Peyer's patch (tissue), 4 donors: ENCODE results near the gene NOP56. TPM values are rescaled to one million over a fixed set of nuclear protein-coding genes. Genes with fewer than 3 reads are reported as not detected.

Source experiments
- DNase-seq, 3 donors: peaks; one replicate each; pipeline ENCODE4 v3.0.0-alpha.2; 2017 to 2019
- H3K27ac ChIP-seq, 4 donors: fragments of 200-600 bp; sonication (generic); one replicate each; pipeline ENCODE4 v1.5.1; 2016 to 2019
- H3K27me3 ChIP-seq, 2 donors: fragments of 200-600 bp; sonication (generic); one replicate each; pipeline ENCODE4 v1.5.1; 2019
- H3K36me3 ChIP-seq, 3 donors: fragments of 200-600 bp; sonication (generic); one replicate each; pipeline ENCODE4 v1.5.1; 2016 to 2019
- H3K4me1 ChIP-seq, 4 donors: fragments of 200-600 bp; sonication (generic); one replicate each; pipeline ENCODE4 v1.5.1; 2016 to 2019
- H3K4me3 ChIP-seq, 4 donors: fragments of 200-600 bp; sonication (generic); 1 replicate in 3 of 4; 2 replicates in 1 of 4; pipeline ENCODE4 v1.5.1; 2016 to 2019; ENCODE audit warnings: mild to moderate bottlenecking in 1 of 4
- H3K9me3 ChIP-seq, 4 donors: fragments of 200-600 bp; sonication (generic); one replicate each; pipeline ENCODE4 v1.5.1; 2016 to 2019; ENCODE audit warnings: mild to moderate bottlenecking in 1 of 4
- POLR2A ChIP-seq, 2 donors: fragments of 450-650 bp; IDR thresholded peaks; one replicate each; pipeline ENCODE4 v1.5.1; 2017; ENCODE audit warnings: antibody characterized with exemption in 2 of 2, mild to moderate bottlenecking in 2 of 2, moderate library complexity in 2 of 2
- total RNA-seq, 4 donors: library from RNA; depleted of rRNA; stranded (reverse); fragments of >200 nt; gene quantifications; one replicate each; pipeline ENCODE4 v1.1.0, GENCODE V29; 2016
- TF ChIP-seq, protein P1 (sequence below), 6 experiments: fragments of 450-650 bp in 4 of 6; fragments of 200-600 bp in 2 of 6; sonication (generic) in 1 of 6; IDR thresholded peaks; one replicate each; pipeline ENCODE4 v1.5.1; 2017 to 2019; ENCODE audit warnings: antibody characterized with exemption in 6 of 6, mild to moderate bottlenecking in 3 of 6, moderate library complexity in 1 of 6

Gene NOP56
- total RNA-seq, 4 donors from 2014 or later: 53.8 to 289 (median 94.2) TPM

DNA sequence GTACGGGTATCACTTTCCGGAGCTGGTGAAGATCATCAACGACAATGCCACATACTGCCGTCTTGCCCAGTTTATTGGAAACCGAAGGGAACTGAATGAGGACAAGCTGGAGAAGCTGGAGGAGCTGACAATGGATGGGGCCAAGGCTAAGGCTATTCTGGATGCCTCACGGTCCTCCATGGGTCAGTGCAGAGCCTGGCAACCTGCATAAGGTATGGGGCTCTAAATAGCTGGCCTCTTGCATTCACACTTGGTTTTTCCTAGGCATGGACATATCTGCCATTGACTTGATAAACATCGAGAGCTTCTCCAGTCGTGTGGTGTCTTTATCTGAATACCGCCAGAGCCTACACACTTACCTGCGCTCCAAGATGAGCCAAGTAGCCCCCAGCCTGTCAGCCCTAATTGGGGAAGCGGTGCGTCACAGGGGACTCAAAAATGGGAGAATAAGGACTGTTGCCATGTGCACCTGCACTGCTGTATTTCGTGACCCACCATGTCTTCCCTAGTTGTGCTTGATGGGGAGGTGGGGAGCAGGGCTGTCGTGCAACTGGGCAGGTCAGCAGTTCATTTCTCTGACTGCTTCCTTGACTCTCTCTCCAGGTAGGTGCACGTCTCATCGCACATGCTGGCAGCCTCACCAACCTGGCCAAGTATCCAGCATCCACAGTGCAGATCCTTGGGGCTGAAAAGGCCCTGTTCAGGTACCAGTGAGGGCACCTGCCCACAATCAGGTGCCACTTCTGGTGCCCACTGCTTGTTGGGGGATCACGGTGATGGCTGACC is 3.1 kb downstream of the NOP56 start:
- no peaks in the 10 kb centered on the region for H3K27me3 ChIP-seq
- peaks cover 0 to 65% (median 0%) of the 10 kb centered on the region in 3 donors for H3K36me3 ChIP-seq
- H3K4me3 ChIP-seq: no peak overlapping the region
- H3K4me1 ChIP-seq: peaks cover 0 to 26% (median 4%) of the 10 kb centered on the region in 4 donors
- no peaks in the 10 kb centered on the region for H3K9me3 ChIP-seq
- no peak overlapping the region for H3K27ac ChIP-seq
- no peak for DNase-seq
- TF ChIP-seq, protein P1, sequence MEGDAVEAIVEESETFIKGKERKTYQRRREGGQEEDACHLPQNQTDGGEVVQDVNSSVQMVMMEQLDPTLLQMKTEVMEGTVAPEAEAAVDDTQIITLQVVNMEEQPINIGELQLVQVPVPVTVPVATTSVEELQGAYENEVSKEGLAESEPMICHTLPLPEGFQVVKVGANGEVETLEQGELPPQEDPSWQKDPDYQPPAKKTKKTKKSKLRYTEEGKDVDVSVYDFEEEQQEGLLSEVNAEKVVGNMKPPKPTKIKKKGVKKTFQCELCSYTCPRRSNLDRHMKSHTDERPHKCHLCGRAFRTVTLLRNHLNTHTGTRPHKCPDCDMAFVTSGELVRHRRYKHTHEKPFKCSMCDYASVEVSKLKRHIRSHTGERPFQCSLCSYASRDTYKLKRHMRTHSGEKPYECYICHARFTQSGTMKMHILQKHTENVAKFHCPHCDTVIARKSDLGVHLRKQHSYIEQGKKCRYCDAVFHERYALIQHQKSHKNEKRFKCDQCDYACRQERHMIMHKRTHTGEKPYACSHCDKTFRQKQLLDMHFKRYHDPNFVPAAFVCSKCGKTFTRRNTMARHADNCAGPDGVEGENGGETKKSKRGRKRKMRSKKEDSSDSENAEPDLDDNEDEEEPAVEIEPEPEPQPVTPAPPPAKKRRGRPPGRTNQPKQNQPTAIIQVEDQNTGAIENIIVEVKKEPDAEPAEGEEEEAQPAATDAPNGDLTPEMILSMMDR (IDR thresholded peaks at IDR 0.05): no peak
- TF ChIP-seq POLR2A (IDR thresholded peaks at IDR 0.05): no peak

DNA sequence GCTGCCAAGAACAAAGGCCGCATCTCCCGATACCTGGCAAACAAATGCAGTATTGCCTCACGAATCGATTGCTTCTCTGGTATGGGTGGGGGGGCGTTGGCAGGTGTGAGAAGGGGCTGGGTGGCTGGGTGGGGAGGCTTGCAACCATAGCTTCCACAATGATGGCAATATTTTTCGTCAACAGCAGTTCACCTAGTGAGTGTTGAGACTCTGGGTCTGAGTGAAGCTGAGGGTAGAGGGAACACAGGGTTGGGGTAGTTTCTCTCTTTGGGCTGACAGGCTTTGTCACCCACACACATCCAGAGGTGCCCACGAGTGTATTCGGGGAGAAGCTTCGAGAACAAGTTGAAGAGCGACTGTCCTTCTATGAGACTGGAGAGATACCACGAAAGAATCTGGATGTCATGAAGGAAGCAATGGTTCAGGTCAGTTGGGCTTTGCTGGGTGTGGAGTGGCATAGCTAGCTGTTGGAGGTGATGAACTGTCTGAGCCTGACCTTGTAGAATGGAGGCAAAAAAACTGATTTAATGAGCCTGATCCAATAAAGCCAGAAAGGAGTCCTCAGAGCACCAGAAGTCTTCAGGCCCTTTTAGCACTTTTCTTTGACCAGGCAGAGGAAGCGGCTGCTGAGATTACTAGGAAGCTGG is 4.2 kb downstream of the NOP56 start:
- no peak overlapping the region for H3K4me3 ChIP-seq
- no peak overlapping the region for H3K27ac ChIP-seq
- no peaks in the 10 kb centered on the region for H3K9me3 ChIP-seq
- H3K36me3 ChIP-seq: peaks cover 0 to 76% (median 0%) of the 10 kb centered on the region in 3 donors
- H3K4me1 ChIP-seq: peaks cover 0 to 19% (median 4%) of the 10 kb centered on the region in 4 donors
- H3K27me3 ChIP-seq: no peaks in the 10 kb centered on the region
- no peak for DNase-seq
- TF ChIP-seq POLR2A (IDR thresholded peaks at IDR 0.05): no peak
- TF ChIP-seq, protein P1 (IDR thresholded peaks at IDR 0.05): no peak

DNA sequence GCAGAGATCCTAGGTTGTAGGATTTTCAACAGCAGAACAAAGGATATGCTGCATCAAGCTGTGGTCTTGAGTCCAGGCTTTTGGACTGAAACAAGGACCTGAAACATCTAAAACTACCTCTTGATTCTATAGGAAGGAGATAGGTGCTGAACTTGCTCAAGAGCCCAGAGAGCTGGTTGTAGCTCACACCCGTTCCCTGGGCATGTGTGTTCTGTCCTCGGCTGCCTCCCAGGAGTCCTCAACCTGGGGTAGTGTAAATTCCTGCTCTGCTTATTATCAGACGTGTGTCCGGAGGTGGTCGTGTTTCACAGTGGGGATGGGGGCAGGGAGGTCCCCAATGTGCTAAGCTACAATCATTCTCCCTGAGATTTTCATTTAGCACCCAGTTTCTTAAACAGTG is 4.8 kb downstream of the NOP56 start:
- Histone ChIP-seq H3K9me3 (no peaks in the 10 kb centered on the region), H3K4me1 (peaks cover 0 to 19% (median 4%) of the 10 kb centered on the region in 4 donors), H3K27ac (no peak overlapping the region), H3K4me3 (no peak overlapping the region), H3K36me3 (peaks cover 0 to 82% (median 0%) of the 10 kb centered on the region in 3 donors), H3K27me3 (no peaks in the 10 kb centered on the region)
- DNase-seq: no peak
- TF ChIP-seq, protein P1 (IDR thresholded peaks at IDR 0.05): no peak
- TF ChIP-seq POLR2A (IDR thresholded peaks at IDR 0.05): no peak

DNA sequence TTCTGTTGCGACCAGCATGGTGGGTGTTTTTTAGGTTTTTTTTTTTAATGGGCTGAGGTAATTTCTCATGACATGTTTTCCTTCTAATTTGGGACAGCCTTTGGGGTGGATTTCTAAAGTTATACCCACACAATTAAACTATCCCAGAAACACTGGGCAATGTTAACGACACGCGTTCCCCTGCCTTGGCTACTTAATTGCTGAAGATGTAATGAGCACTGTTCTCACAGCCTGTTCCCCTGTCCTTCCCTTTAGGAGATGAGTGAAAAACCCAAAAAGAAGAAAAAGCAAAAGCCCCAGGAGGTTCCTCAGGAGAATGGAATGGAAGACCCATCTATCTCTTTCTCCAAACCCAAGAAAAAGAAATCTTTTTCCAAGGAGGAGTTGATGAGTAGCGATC is 5.2 kb downstream of the NOP56 start:
- H3K4me1 ChIP-seq: peaks cover 0 to 22% (median 4%) of the 10 kb centered on the region in 4 donors
- no peak overlapping the region for H3K27ac ChIP-seq
- peaks cover 0 to 87% (median 0%) of the 10 kb centered on the region in 3 donors for H3K36me3 ChIP-seq
- TF ChIP-seq, protein P1 (IDR thresholded peaks at IDR 0.05): no peak
- TF ChIP-seq POLR2A (IDR thresholded peaks at IDR 0.05): no peak
- H3K4me3 ChIP-seq: no peak overlapping the region
- no peaks in the 10 kb centered on the region for H3K27me3 ChIP-seq
- DNase-seq: no peak
- H3K9me3 ChIP-seq: no peaks in the 10 kb centered on the region

DNA sequence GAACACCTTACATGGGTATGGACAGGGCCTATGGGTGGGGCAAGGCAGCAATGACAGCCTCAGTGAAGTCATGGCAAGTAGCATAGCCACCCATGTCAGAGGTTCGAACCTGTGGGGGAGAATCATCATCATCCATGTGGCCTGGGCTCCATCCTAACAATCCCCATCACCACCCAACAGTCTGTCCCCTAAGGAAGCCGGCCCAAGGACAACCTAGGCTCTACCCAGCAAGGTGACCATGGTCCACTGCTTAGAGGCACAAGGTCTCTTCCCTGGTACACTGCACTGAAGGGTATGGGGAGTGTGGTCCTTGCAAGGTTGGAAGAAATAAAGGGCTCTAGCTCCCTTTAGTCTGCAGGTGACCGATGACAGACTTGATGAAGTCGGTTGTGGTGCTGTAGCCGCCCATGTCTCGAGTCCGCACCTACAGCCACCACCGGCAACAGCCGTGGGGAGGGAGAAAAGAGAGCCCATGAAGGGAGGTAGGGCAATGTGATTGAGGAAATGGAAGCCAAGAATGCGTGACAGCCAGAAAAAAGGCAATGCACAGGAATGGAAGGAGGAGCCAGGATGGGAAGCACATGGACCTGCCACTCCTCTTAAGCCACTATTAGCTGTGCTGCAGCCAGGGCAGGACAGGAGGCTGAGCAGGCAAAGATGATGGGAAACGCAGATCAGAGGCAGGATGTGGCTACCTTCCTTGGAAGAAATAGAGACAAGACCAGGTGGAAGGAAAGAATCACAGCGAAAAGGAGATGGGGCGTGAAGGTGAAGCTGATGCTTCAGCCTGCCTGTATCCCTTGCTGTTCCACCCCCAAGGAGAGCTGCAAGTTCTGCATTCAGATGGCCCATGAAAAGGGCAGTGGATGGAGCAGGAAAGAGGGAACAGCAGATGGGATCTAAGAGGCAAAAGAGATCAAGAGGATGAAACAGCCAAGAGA is 6.3 kb downstream of the NOP56 start:
- no peak for DNase-seq
- peaks cover 0 to 24% (median 6%) of the 10 kb centered on the region in 4 donors for H3K4me1 ChIP-seq
- H3K27ac ChIP-seq: no peak overlapping the region
- no peaks in the 10 kb centered on the region for H3K9me3 ChIP-seq
- no peak overlapping the region for H3K4me3 ChIP-seq
- H3K36me3 ChIP-seq: peaks cover 0 to 87% (median 0%) of the 10 kb centered on the region in 3 donors
- TF ChIP-seq, protein P1 (IDR thresholded peaks at IDR 0.05): no peak
- no peak for TF ChIP-seq POLR2A (IDR thresholded peaks at IDR 0.05)
- no peaks in the 10 kb centered on the region for H3K27me3 ChIP-seq
